Breast epithelium (tissue), 3 donors: Measurements from ENCODE around the gene CTF1.
A peak's percentile ranks its signal among the peaks of the same experiment; 100 is the strongest.

Experiments used
- CTCF ChIP-seq, 3 donors: fragments of 450-650 bp; IDR thresholded peaks; one replicate each; pipeline ENCODE4 v1.5.1; 2016 to 2017; ENCODE audit warnings: antibody characterized with exemption in 3 of 3, mild to moderate bottlenecking in 3 of 3, moderate library complexity in 3 of 3
- POLR2A ChIP-seq: fragments of 450-650 bp; IDR thresholded peaks from one replicate; pipeline ENCODE4 v1.6.1; 2016; ENCODE audit warnings: antibody characterized with exemption, mild to moderate bottlenecking, moderate library complexity
- POLR2AphosphoS5 ChIP-seq, 3 donors: sonication (generic); formaldehyde crosslinking; IDR thresholded peaks; one replicate each; pipeline ENCODE4 v1.6.1; 2017; ENCODE audit warnings: antibody characterized with exemption in 3 of 3

DNA sequence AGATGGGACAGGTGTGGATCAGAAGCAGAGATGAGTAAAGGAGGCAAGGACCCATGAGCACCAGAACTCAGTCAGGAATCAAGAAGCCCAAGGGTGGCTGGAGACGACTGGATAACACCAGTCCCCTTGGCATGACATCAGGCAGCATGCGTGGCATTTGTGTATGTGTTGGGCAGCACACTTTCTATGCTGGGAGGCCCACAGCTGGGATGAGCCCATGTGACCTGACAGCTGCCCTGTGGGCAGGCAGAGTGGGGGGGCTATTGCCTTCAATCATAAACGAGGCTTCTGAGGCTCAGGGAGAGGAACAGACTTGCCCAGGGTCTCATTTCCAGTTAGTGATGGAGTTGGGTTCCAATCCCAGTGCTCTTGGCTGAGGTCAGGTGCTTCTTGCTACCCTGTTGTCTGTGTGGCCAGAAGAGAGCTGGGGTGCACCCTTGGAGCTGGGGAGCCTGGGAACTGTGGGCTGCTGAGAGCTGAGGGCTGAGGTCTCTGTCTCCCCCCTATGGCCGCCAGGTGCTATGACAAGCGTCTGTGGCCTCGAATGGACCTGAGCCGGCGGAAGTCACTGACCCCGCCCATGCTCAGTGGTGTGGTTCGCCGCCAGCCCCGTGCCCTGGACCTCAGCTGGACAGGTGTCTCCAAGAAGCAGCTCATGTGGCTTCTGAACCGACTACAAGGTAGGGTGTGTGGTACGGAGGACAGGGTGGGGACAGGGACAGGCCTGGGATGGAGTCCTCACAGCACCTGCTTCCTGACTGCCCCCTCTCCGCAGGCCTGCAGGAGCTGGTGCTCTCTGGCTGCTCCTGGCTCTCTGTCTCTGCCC lies 45.4 kb downstream of the CTF1 start:
- TF ChIP-seq POLR2AphosphoS5 (IDR thresholded peaks at IDR 0.05) (no peak), CTCF (IDR thresholded peaks at IDR 0.05) (peak; percentile 71 to 78 (median 74)), POLR2A (no peak)
